Dermis microvascular lymphatic vessel endothelial cell (primary cell): ENCODE data around the gene MBTPS1. TPM values are rescaled to one million over a fixed set of nuclear protein-coding genes. Genes with fewer than 3 reads are reported as not detected.

Experiments used
- DNase-seq, 2 donors: peaks; one replicate each; pipeline versions ENCODE4 v3.0.0 to v3.0.0-alpha.2; 2010; ENCODE audit warnings: low read depth in 2 of 2
- total RNA-seq: library from RNA; depleted of rRNA; stranded (reverse); fragments of >200 nt; gene quantifications from 2 replicates; pipeline ENCODE4 v1.2.1, GENCODE V29; 2014

The MBTPS1 gene
- total RNA-seq, 1 donor from 2014 or later: 78.9 TPM

GRCh38 chr16:84038469-84038868 is 78.3 kb downstream of the MBTPS1 start:
- DNase-seq: no peak

- DNase-seq: no peak
Observed at GRCh38 chr16:84036982-84037425, 79.7 kb downstream of the MBTPS1 start.

- no peak for DNase-seq
Observed at GRCh38 chr16:84036131-84036530, 80.6 kb downstream of the MBTPS1 start.

GRCh38 chr16:84034516-84034915 is 82.2 kb downstream of the MBTPS1 start:
- no peak for DNase-seq

- DNase-seq: no peak
Observed at GRCh38 chr16:84033251-84034195, 83.2 kb downstream of the MBTPS1 start.

- DNase-seq: no peak
Observed at GRCh38 chr16:84032458-84033178, 84.1 kb downstream of the MBTPS1 start.

- DNase-seq: no peak
Observed at GRCh38 chr16:84031556-84031955, 85.2 kb downstream of the MBTPS1 start.

- no peak for DNase-seq
Observed at GRCh38 chr16:84029297-84030047, 87.3 kb downstream of the MBTPS1 start.

GRCh38 chr16:84027625-84028024 is 89.1 kb downstream of the MBTPS1 start:
- DNase-seq: no peak

- no peak for DNase-seq
Observed at GRCh38 chr16:84026606-84027005, 90.1 kb downstream of the MBTPS1 start.

- peak in 1 of 2 donors; percentile 76 for DNase-seq
Observed at GRCh38 chr16:84024854-84025253, 91.9 kb downstream of the MBTPS1 start.

- DNase-seq: no peak
Observed at GRCh38 chr16:84022644-84023043, 94.1 kb downstream of the MBTPS1 start.

GRCh38 chr16:84021488-84021887 is 95.3 kb downstream of the MBTPS1 start:
- no peak for DNase-seq

GRCh38 chr16:84020353-84020752 is 96.4 kb downstream of the MBTPS1 start:
- no peak for DNase-seq

- DNase-seq: no peak
Observed at GRCh38 chr16:84018710-84019109, 98.0 kb downstream of the MBTPS1 start.

GRCh38 chr16:84016477-84016876 is 100.3 kb downstream of the MBTPS1 start:
- no peak for DNase-seq

- no peak for DNase-seq
Observed at GRCh38 chr16:84015399-84015798, 101.3 kb downstream of the MBTPS1 start.

GRCh38 chr16:84014570-84015327 is 102.0 kb downstream of the MBTPS1 start:
- DNase-seq: no peak

GRCh38 chr16:84013787-84014569 is 102.8 kb downstream of the MBTPS1 start:
- peak in 1 of 2 donors; percentile 59 for DNase-seq

GRCh38 chr16:84009282-84009681 is 107.5 kb downstream of the MBTPS1 start:
- no peak for DNase-seq
